ENCODE measurements around the gene DRC3.

Gene DRC3

GRCh38 chr17:18025241-18025944 is 52.7 kb downstream of the DRC3 start:
- DNase-seq: peak; percentile 17

GRCh38 chr17:18025945-18026776 is 53.5 kb downstream of the DRC3 start:
- DNase-seq: peak; percentile 82

GRCh38 chr17:18027280-18027679 is 54.6 kb downstream of the DRC3 start:
- no peak for DNase-seq

GRCh38 chr17:18028114-18028951 is 55.7 kb downstream of the DRC3 start:
- no peak for DNase-seq

GRCh38 chr17:18028952-18029540 is 56.4 kb downstream of the DRC3 start:
- no peak for DNase-seq

- peak; percentile 43 for DNase-seq
Observed at GRCh38 chr17:18031955-18032354, 59.3 kb downstream of the DRC3 start.

- peak; percentile 82 for DNase-seq
Observed at GRCh38 chr17:18033442-18034099, 60.9 kb downstream of the DRC3 start.

GRCh38 chr17:18035704-18036103 is 63.0 kb downstream of the DRC3 start:
- no peak for DNase-seq

GRCh38 chr17:18037486-18037885 is 64.8 kb downstream of the DRC3 start:
- DNase-seq: no peak

GRCh38 chr17:18038149-18038850 is 65.6 kb downstream of the DRC3 start:
- DNase-seq: no peak

GRCh38 chr17:18038861-18039534 is 66.3 kb downstream of the DRC3 start, which contains the start of the genes ATPAF2 and GID4:
Gene ATPAF2, minus strand, starts transcription at chr17:18039168. Its CDS starts 155 bp downstream, at chr17:18039013.
Gene GID4, plus strand, starts transcription at chr17:18039408. Its CDS starts 57 bp downstream, at chr17:18039465.
- DNase-seq: peak; percentile 99

GRCh38 chr17:18039535-18040260 is 67.0 kb downstream of the DRC3 start:
- no peak for DNase-seq

- DNase-seq: no peak
Observed at GRCh38 chr17:18040261-18040858, 67.7 kb downstream of the DRC3 start.

- DNase-seq: peak; percentile 42
Observed at GRCh38 chr17:18041776-18042175, 69.1 kb downstream of the DRC3 start.

- DNase-seq: no peak
Observed at GRCh38 chr17:18042983-18043382, 70.3 kb downstream of the DRC3 start.

GRCh38 chr17:18043491-18043890 is 70.8 kb downstream of the DRC3 start:
- no peak for DNase-seq

GRCh38 chr17:18044609-18045008 is 71.9 kb downstream of the DRC3 start:
- no peak for DNase-seq

- DNase-seq: no peak
Observed at GRCh38 chr17:18045691-18046350, 73.2 kb downstream of the DRC3 start.

GRCh38 chr17:18055597-18055996 is 82.9 kb downstream of the DRC3 start:
- DNase-seq: no peak
